ENCODE data around the gene SNAPC4. TPM values are rescaled to one million over a fixed set of nuclear protein-coding genes. Genes with fewer than 3 reads are reported as not detected.

Gene SNAPC4
- total RNA-seq, 1 donor from 2014 or later: 13.5 TPM

DNA sequence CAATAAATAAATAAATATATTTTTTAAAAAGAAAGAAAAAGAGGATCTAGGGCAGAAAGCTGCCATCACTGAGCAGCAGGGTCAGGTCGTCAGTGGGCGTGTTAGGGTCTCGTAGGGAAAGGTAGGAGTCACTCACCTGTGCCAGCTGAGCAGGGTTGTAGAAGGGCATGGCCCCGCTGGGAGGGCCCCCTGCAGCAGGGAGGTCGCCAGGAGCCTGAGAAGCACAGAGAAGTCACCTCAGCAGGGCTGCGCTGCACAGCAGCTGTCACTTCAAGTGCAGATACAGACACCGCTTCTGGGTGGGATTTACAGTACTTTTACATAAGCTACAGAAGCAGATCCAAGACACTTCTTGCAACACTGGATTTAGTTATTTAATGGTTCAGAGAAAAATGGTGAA is 43.7 kb upstream of the SNAPC4 start:
- DNase-seq (ENCODE audit: low spot score): no peak
- Mint-ChIP-seq H3K36me3 (ENCODE audit: low read depth, unreplicated experiment) (peaks cover 51% of the 10 kb centered on the region), H3K4me3 (ENCODE audit: unreplicated experiment) (peak overlapping the region; percentile 42), H3K27ac (ENCODE audit: unreplicated experiment) (no peak overlapping the region), H3K27me3 (ENCODE audit: unreplicated experiment) (peaks cover 25% of the 10 kb centered on the region), H3K4me1 (ENCODE audit: unreplicated experiment) (peaks cover 3% of the 10 kb centered on the region), H3K9me3 (ENCODE audit: unreplicated experiment) (no peaks in the 10 kb centered on the region)
- TF ChIP-seq, protein P1, sequence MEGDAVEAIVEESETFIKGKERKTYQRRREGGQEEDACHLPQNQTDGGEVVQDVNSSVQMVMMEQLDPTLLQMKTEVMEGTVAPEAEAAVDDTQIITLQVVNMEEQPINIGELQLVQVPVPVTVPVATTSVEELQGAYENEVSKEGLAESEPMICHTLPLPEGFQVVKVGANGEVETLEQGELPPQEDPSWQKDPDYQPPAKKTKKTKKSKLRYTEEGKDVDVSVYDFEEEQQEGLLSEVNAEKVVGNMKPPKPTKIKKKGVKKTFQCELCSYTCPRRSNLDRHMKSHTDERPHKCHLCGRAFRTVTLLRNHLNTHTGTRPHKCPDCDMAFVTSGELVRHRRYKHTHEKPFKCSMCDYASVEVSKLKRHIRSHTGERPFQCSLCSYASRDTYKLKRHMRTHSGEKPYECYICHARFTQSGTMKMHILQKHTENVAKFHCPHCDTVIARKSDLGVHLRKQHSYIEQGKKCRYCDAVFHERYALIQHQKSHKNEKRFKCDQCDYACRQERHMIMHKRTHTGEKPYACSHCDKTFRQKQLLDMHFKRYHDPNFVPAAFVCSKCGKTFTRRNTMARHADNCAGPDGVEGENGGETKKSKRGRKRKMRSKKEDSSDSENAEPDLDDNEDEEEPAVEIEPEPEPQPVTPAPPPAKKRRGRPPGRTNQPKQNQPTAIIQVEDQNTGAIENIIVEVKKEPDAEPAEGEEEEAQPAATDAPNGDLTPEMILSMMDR (IDR thresholded peaks at IDR 0.05; ENCODE audit: unreplicated experiment): no peak

- peaks cover 27% of the 10 kb centered on the region for H3K27me3 Mint-ChIP-seq (ENCODE audit: unreplicated experiment)
- H3K27ac Mint-ChIP-seq (ENCODE audit: unreplicated experiment): peak overlapping the region; percentile 77
These were observed 43.1 kb upstream of the SNAPC4 start for GRCh38 chr9:136443087-136443486.

GRCh38 chr9:136442265-136442664 is 42.3 kb upstream of the SNAPC4 start:
- TF ChIP-seq, protein P1 (IDR thresholded peaks at IDR 0.05; ENCODE audit: unreplicated experiment): no peak
- no peaks in the 10 kb centered on the region for H3K9me3 Mint-ChIP-seq (ENCODE audit: unreplicated experiment)
- H3K36me3 Mint-ChIP-seq (ENCODE audit: low read depth, unreplicated experiment): peaks cover 42% of the 10 kb centered on the region
- DNase-seq (ENCODE audit: low spot score): no peak
- H3K27ac Mint-ChIP-seq (ENCODE audit: unreplicated experiment): no peak overlapping the region
- H3K27me3 Mint-ChIP-seq (ENCODE audit: unreplicated experiment): peaks cover 25% of the 10 kb centered on the region
- H3K4me1 Mint-ChIP-seq (ENCODE audit: unreplicated experiment): peaks cover 7% of the 10 kb centered on the region
- no peak overlapping the region for H3K4me3 Mint-ChIP-seq (ENCODE audit: unreplicated experiment)

More at GRCh38 chr9:136443087-136443486, 43.1 kb upstream of the SNAPC4 start:
- H3K4me3 Mint-ChIP-seq (ENCODE audit: unreplicated experiment): peak overlapping the region; percentile 52
- H3K4me1 Mint-ChIP-seq (ENCODE audit: unreplicated experiment): peaks cover 3% of the 10 kb centered on the region
- H3K9me3 Mint-ChIP-seq (ENCODE audit: unreplicated experiment): no peaks in the 10 kb centered on the region
- DNase-seq (ENCODE audit: low spot score): no peak
- TF ChIP-seq, protein P1 (IDR thresholded peaks at IDR 0.05; ENCODE audit: unreplicated experiment): no peak
- peaks cover 48% of the 10 kb centered on the region for H3K36me3 Mint-ChIP-seq (ENCODE audit: low read depth, unreplicated experiment)

GRCh38 chr9:136441681-136442245 is 41.8 kb upstream of the SNAPC4 start:
- TF ChIP-seq, protein P1 (IDR thresholded peaks at IDR 0.05; ENCODE audit: unreplicated experiment): no peak
- Mint-ChIP-seq H3K36me3 (ENCODE audit: low read depth, unreplicated experiment) (peaks cover 37% of the 10 kb centered on the region), H3K4me1 (ENCODE audit: unreplicated experiment) (peaks cover 12% of the 10 kb centered on the region), H3K27me3 (ENCODE audit: unreplicated experiment) (peaks cover 27% of the 10 kb centered on the region), H3K4me3 (ENCODE audit: unreplicated experiment) (peak overlapping the region; percentile 81), H3K9me3 (ENCODE audit: unreplicated experiment) (no peaks in the 10 kb centered on the region), H3K27ac (ENCODE audit: unreplicated experiment) (no peak overlapping the region)
- no peak for DNase-seq (ENCODE audit: low spot score)

- Mint-ChIP-seq H3K36me3 (ENCODE audit: low read depth, unreplicated experiment) (peaks cover 31% of the 10 kb centered on the region), H3K4me1 (ENCODE audit: unreplicated experiment) (peaks cover 16% of the 10 kb centered on the region), H3K4me3 (ENCODE audit: unreplicated experiment) (peak overlapping the region; percentile 81), H3K27me3 (ENCODE audit: unreplicated experiment) (peaks cover 25% of the 10 kb centered on the region), H3K9me3 (ENCODE audit: unreplicated experiment) (no peaks in the 10 kb centered on the region), H3K27ac (ENCODE audit: unreplicated experiment) (no peak overlapping the region)
- TF ChIP-seq, protein P1 (IDR thresholded peaks at IDR 0.05; ENCODE audit: unreplicated experiment): no peak
- DNase-seq (ENCODE audit: low spot score): no peak
These were observed 41.3 kb upstream of the SNAPC4 start for GRCh38 chr9:136441191-136441680.

Data from endothelial cell (in vitro differentiated cells).